WI38 (cell line): Measurements from ENCODE around the gene EGFR.
"Not testable (repeated sequence)": the region's sequence is repeated elsewhere in the genome, so short reads cannot be mapped to it uniquely, and the experiment has no call there.

Experiments used
- H3K4me3 ChIP-seq: 2 replicates; pipeline ENCODE4 v1.5.1; 2011; ENCODE audit warnings: low read depth, mild to moderate bottlenecking, control low read depth, low read length
- CTCF ChIP-seq: IDR thresholded peaks from 2 replicates; pipeline ENCODE4 v1.5.1; 2012; ENCODE audit warnings: low read depth, mild to moderate bottlenecking, control low read depth, low read length

The EGFR gene

GRCh38 chr7:55158541-55159382, 139.9 kb downstream of the EGFR start:
- TF ChIP-seq CTCF: no peak
- H3K4me3 ChIP-seq: no peak overlapping the region

DNA sequence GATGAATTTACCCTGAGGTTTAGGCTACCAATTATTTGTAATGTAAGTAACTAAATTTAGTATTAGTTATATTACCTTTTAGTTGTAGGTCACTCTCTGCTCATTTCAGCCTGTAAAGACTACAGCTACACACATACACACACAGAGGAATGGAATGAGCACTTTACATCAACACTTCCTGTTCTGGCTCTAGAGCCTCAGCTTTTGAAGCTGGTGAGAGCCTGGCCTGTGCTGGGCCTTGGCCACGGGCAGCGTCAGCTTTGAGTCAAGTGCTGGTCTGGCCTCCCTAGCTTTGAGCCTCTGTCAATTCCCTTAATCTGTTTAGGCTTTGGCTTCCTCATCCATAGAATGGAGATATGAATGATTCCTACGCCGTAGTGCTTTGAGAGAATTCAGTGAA, 141.7 kb downstream of the EGFR start:
- TF ChIP-seq CTCF: no peak
- no peak overlapping the region for H3K4me3 ChIP-seq

DNA sequence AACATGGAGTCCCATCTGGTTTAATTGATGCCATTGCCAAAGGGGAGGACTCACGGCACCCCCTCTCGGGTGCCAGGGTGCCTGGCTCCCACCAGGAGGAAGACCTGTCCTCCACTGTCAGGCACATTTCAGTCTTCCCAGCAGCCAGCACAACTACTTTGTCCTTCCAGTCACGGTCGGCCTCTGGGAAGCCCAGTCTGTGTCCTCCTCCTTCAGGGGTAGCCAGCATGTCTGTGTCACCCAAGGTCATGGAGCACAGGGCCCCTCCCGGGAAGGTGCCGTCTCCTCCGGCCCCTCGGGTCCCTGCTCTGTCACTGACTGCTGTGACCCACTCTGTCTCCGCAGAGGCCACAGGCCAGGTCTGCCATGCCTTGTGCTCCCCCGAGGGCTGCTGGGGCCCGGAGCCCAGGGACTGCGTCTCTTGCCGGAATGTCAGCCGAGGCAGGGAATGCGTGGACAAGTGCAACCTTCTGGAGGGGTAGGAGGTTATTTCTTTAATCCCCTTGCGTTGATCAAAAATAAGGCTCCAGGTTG, 142.4 kb downstream of the EGFR start:
- no peak for TF ChIP-seq CTCF
- H3K4me3 ChIP-seq: no peak overlapping the region

DNA sequence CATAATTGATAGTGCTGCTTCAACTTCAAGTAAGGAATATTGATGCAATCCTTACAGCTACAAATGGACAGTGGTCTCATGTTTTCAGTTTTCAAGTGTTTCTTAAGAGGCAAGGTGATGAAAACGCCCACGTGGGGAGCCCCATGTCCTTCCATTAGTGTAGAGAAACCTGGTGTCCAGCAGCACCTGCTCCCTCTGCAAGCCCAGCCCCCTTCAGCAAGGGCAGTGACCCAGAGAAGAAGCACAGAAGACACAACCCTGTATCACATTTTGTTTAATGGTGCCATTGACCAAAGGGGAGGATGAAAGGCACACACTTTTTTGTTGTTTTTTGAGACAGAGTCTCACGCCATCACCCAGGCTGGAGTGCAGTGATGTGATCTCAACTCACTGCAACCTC, 143.7 kb downstream of the EGFR start:
- TF ChIP-seq CTCF: no peak
- H3K4me3 ChIP-seq: no peak overlapping the region

GRCh38 chr7:55163733-55164132, 144.9 kb downstream of the EGFR start:
- H3K4me3 ChIP-seq: no peak overlapping the region
- TF ChIP-seq CTCF: no peak

DNA sequence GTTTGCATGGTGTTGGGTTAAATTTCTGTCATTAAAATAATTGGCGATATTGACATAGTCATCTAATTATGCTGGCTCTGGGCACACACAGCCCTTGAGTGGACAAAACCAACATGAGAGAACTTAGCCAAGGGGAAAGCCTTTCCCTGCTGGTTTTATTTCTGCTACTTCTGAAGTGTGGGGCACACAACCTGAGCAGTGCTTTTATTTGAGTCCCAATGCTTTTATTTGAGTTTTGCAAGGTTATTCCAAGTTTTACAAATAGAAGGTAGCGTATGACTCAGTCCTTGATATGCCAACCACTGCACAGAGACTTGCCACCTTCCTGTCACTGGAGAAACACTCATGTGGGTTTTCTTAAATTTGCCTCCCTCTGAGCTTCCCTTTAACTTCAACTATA, 145.7 kb downstream of the EGFR start:
- TF ChIP-seq CTCF: no peak
- H3K4me3 ChIP-seq: no peak overlapping the region

- no peak overlapping the region for H3K4me3 ChIP-seq
- TF ChIP-seq CTCF: no peak
These were observed 146.5 kb downstream of the EGFR start for GRCh38 chr7:55165176-55165861.

GRCh38 chr7:55167296-55167695, 148.5 kb downstream of the EGFR start:
- not testable (repeated sequence) for H3K4me3 ChIP-seq
